GM06990 (cell line): Measurements from ENCODE around the gene HTR3A.

Source experiments
- DNase-seq: peaks from one replicate; pipeline ENCODE4 v3.0.0-alpha.2; 2011; ENCODE audit not compliant: insufficient read length; ENCODE audit errors: extremely low read depth
- H3K27me3 ChIP-seq: replicated peaks from 2 replicates; pipeline ENCODE4 v1.6.0; 2011; ENCODE audit warnings: low read length; ENCODE audit not compliant: control insufficient read depth, insufficient read depth
- H3K36me3 ChIP-seq: 2 replicates; pipeline ENCODE4 v1.5.1; 2011; ENCODE audit warnings: low read length; ENCODE audit not compliant: control insufficient read depth, insufficient read depth
- H3K4me3 ChIP-seq: replicated peaks from 2 replicates; pipeline ENCODE4 v1.5.1; 2011; ENCODE audit warnings: low read depth, mild to moderate bottlenecking, control low read depth, low read length
- CTCF ChIP-seq: IDR thresholded peaks from 2 replicates; pipeline ENCODE4 v1.5.1; 2011; ENCODE audit warnings: low read length, control low read depth, mild to moderate bottlenecking, inconsistent platforms; ENCODE audit not compliant: insufficient read depth, poor library complexity, severe bottlenecking

Gene HTR3A

GRCh38 chr11:113951537-113951936, 23.4 kb upstream of the HTR3A start:
- Histone ChIP-seq H3K36me3 (no peaks in the 10 kb centered on the region), H3K4me3 (no peak overlapping the region), H3K27me3 (no peaks in the 10 kb centered on the region; the same call in 1 of the 2 replicates)
- TF ChIP-seq CTCF, result no peak
- no peak for DNase-seq

GRCh38 chr11:113952070-113952469, 22.8 kb upstream of the HTR3A start:
- no peak for DNase-seq
- TF ChIP-seq CTCF, result no peak
- no peak overlapping the region for H3K4me3 ChIP-seq
- no peaks in the 10 kb centered on the region; the same call in 1 of the 2 replicates for H3K27me3 ChIP-seq
- H3K36me3 ChIP-seq, result no peaks in the 10 kb centered on the region

- TF ChIP-seq CTCF, result no peak
- no peak overlapping the region for H3K4me3 ChIP-seq
- no peak for DNase-seq
- no peaks in the 10 kb centered on the region; the same call in 1 of the 2 replicates for H3K27me3 ChIP-seq
- H3K36me3 ChIP-seq, result no peaks in the 10 kb centered on the region
Observed at GRCh38 chr11:113952588-113952987, 22.3 kb upstream of the HTR3A start.

- DNase-seq, result no peak
- Histone ChIP-seq H3K36me3 (no peaks in the 10 kb centered on the region), H3K4me3 (no peak overlapping the region), H3K27me3 (peaks cover 2% of the 10 kb centered on the region; the same call in 1 of the 2 replicates)
- TF ChIP-seq CTCF, result no peak
Observed at GRCh38 chr11:113954235-113954634, 20.7 kb upstream of the HTR3A start.

DNA sequence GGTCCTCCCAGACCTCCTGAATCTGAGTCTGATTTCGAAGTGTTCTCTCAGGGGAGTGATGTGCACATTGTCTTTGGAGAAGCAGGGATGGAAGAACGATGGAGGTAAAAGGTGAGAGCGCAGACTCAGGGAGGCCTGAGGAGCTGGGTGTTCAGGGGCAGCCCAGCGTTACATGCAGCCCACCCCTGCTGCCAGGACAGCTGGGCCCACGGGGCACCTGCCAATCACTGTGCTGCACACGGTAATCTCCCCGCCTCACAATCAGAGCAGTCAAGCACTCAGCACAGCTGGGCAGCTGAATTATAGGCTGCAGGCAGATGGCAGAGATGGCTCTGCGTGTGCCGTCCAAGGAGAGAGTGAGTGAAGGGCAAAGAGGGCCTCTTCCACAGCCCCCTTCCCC, 17.9 kb upstream of the HTR3A start:
- Histone ChIP-seq H3K36me3 (no peaks in the 10 kb centered on the region), H3K4me3 (no peak overlapping the region), H3K27me3 (peaks cover 2% of the 10 kb centered on the region; the same call in 1 of the 2 replicates)
- DNase-seq, result no peak
- TF ChIP-seq CTCF, result no peak

DNA sequence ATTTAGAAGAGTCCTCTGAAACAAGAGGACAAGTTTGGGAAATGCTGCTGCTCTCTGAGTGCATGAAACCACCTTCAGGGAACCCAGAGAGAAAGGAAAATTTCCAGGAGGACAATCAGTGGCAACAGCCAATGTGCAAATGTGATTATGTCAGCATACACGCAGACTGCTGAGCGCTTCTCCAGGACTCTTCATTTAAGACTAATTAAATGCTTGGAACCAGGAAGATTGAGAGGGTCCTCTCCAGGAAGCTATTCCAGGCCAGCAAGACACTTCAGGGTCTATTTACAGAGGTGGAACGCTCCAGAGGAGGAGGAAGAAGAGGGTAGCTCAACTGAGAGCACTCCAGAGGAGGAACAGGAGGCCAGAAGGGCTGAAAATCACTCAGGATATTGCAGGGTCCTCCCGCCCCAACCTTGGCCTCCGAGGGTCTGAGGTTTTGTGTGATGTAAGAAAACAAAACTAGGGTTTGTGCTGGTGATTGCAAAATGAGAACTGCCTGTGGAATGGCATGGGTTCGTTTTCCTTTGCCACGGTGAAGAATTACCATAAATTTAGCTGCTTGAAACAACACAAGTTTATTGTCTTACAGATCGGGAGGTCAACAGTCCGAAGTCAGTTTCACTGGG, 14.1 kb upstream of the HTR3A start:
- Histone ChIP-seq H3K4me3 (no peak overlapping the region), H3K27me3 (peaks cover 2% of the 10 kb centered on the region; the same call in 1 of the 2 replicates), H3K36me3 (no peaks in the 10 kb centered on the region)
- no peak for TF ChIP-seq CTCF
- DNase-seq, result no peak
